DND-41 (cell line): ENCODE measurements around the gene LRRC4.

Experiments
- EZH2 ChIP-seq: IDR thresholded peaks from 3 replicates; pipeline ENCODE4 v1.6.1; 2012; ENCODE audit warnings: borderline replicate concordance, low read depth, mild to moderate bottlenecking, moderate library complexity, low read length, inconsistent platforms; ENCODE audit not compliant: severe bottlenecking
- TF ChIP-seq, protein P1 (sequence below): IDR thresholded peaks from 2 replicates; pipeline ENCODE4 v1.5.1; 2012; ENCODE audit warnings: borderline replicate concordance, low read length, moderate library complexity, mild to moderate bottlenecking; ENCODE audit not compliant: poor library complexity, severe bottlenecking; ENCODE audit errors: extremely low read depth

DNA sequence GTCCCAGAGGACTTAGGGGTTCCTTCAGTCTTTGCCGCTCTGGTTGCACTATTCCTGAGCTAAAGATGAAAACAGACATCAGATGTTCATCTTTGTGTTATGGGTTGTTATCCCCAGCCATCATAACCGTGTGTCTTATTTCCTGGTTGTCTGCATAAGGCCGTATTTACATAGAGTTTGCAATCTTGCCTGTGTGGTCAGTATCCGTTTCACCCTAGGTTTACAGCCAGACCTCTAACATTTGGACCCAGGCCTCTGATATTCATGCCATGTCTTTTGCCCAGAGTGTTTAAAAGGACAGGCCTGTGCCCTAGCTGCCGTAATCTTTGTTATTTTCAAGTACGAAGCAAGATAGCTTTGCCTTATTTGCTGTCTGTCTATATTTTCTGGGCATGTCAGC is 26.6 kb downstream of the LRRC4 start:
- TF ChIP-seq EZH2, result no peak
- TF ChIP-seq, protein P1, sequence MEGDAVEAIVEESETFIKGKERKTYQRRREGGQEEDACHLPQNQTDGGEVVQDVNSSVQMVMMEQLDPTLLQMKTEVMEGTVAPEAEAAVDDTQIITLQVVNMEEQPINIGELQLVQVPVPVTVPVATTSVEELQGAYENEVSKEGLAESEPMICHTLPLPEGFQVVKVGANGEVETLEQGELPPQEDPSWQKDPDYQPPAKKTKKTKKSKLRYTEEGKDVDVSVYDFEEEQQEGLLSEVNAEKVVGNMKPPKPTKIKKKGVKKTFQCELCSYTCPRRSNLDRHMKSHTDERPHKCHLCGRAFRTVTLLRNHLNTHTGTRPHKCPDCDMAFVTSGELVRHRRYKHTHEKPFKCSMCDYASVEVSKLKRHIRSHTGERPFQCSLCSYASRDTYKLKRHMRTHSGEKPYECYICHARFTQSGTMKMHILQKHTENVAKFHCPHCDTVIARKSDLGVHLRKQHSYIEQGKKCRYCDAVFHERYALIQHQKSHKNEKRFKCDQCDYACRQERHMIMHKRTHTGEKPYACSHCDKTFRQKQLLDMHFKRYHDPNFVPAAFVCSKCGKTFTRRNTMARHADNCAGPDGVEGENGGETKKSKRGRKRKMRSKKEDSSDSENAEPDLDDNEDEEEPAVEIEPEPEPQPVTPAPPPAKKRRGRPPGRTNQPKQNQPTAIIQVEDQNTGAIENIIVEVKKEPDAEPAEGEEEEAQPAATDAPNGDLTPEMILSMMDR, result no peak
